ENCODE data around the gene MYF6. TPM values are rescaled to one million over a fixed set of nuclear protein-coding genes. Genes with fewer than 3 reads are reported as not detected.

MYF6 gene
- total RNA-seq, 1 donor from 2014 or later, result not detected

- Histone ChIP-seq H3K27me3 (peaks cover 15% of the 10 kb centered on the region), H3K36me3 (no peaks in the 10 kb centered on the region), H3K4me3 (no peak overlapping the region), H3K9me3 (no peaks in the 10 kb centered on the region), H3K27ac (no peak overlapping the region), H3K4me1 (no peaks in the 10 kb centered on the region)
- no peak for DNase-seq
- no peak for TF ChIP-seq CTCF (IDR thresholded peaks at IDR 0.05)
- ATAC-seq, result no peak
- intact Hi-C loops (cut with DNase I), result no loop called here
Measured at GRCh38 chr12:80711866-80712265, 4.4 kb downstream of the MYF6 start.

- Histone ChIP-seq H3K36me3 (no peaks in the 10 kb centered on the region), H3K27me3 (peaks cover 12% of the 10 kb centered on the region), H3K4me1 (no peaks in the 10 kb centered on the region), H3K27ac (no peak overlapping the region), H3K9me3 (no peaks in the 10 kb centered on the region), H3K4me3 (no peak overlapping the region)
- DNase-seq, result no peak
- no peak for TF ChIP-seq CTCF (IDR thresholded peaks at IDR 0.05)
- intact Hi-C loops (cut with DNase I), result no loop called here
- ATAC-seq, result no peak
Measured at GRCh38 chr12:80712866-80713265, 5.4 kb downstream of the MYF6 start.

- peaks cover 6% of the 10 kb centered on the region for H3K27me3 ChIP-seq
- intact Hi-C loops (cut with DNase I), result no loop called here
- H3K4me3 ChIP-seq, result no peak overlapping the region
- TF ChIP-seq CTCF (IDR thresholded peaks at IDR 0.05), result no peak
- no peak overlapping the region for H3K27ac ChIP-seq
- DNase-seq (no peak), ATAC-seq (no peak)
- H3K4me1 ChIP-seq, result no peaks in the 10 kb centered on the region
- no peaks in the 10 kb centered on the region for H3K36me3 ChIP-seq
- no peaks in the 10 kb centered on the region for H3K9me3 ChIP-seq
Measured at GRCh38 chr12:80713419-80713818, 6.0 kb downstream of the MYF6 start.

GRCh38 chr12:80714055-80714454, 6.6 kb downstream of the MYF6 start:
- H3K27ac ChIP-seq, result no peak overlapping the region
- H3K9me3 ChIP-seq, result no peaks in the 10 kb centered on the region
- no peaks in the 10 kb centered on the region for H3K27me3 ChIP-seq
- intact Hi-C loops (cut with DNase I), result no loop called here
- TF ChIP-seq CTCF (IDR thresholded peaks at IDR 0.05), result no peak
- H3K4me3 ChIP-seq, result no peak overlapping the region
- DNase-seq, result no peak
- no peaks in the 10 kb centered on the region for H3K36me3 ChIP-seq
- H3K4me1 ChIP-seq, result no peaks in the 10 kb centered on the region
- ATAC-seq, result no peak

- Histone ChIP-seq H3K27ac (no peak overlapping the region), H3K27me3 (no peaks in the 10 kb centered on the region), H3K36me3 (no peaks in the 10 kb centered on the region), H3K9me3 (no peaks in the 10 kb centered on the region), H3K4me1 (no peaks in the 10 kb centered on the region), H3K4me3 (no peak overlapping the region)
- ATAC-seq (no peak), DNase-seq (no peak)
- no peak for TF ChIP-seq CTCF (IDR thresholded peaks at IDR 0.05)
- intact Hi-C loops (cut with DNase I), result no loop called here
Measured at GRCh38 chr12:80714846-80715245, 7.4 kb downstream of the MYF6 start.

- Histone ChIP-seq H3K4me1 (no peaks in the 10 kb centered on the region), H3K27me3 (no peaks in the 10 kb centered on the region)
- ATAC-seq, result no peak
Measured at GRCh38 chr12:80715713-80716249, 8.3 kb downstream of the MYF6 start.

More at GRCh38 chr12:80715713-80716249, 8.3 kb downstream of the MYF6 start:
- no peak for TF ChIP-seq CTCF (IDR thresholded peaks at IDR 0.05)
- intact Hi-C loops (cut with DNase I), result no loop called here
- Histone ChIP-seq H3K4me3 (no peak overlapping the region), H3K36me3 (no peaks in the 10 kb centered on the region), H3K9me3 (no peaks in the 10 kb centered on the region), H3K27ac (no peak overlapping the region)
- no peak for DNase-seq

Data from upper lobe of right lung (tissue), 1 donor.